Trophoblast cell (in vitro differentiated cells and primary cell): ENCODE results near the gene TRIM24.
"Not testable (repeated sequence)": the region's sequence is repeated elsewhere in the genome, so short reads cannot be mapped to it uniquely, and the experiment has no call there.

Experiments used
- DNase-seq, 2 donors: peaks; one replicate each; pipeline ENCODE4 v3.0.0-alpha.2; 2016
- H2AFZ ChIP-seq: 2 replicates; pipeline ENCODE4 v1.6.1; 2013; ENCODE audit warnings: low read length, moderate library complexity, mild to moderate bottlenecking; ENCODE audit not compliant: insufficient read depth, poor library complexity
- H2AK5ac ChIP-seq: 2 replicates; pipeline ENCODE4 v1.6.1; 2013; ENCODE audit warnings: mild to moderate bottlenecking, low read length
- H2BK120ac ChIP-seq: 2 replicates; pipeline ENCODE4 v1.6.1; 2013; ENCODE audit warnings: low read length, mild to moderate bottlenecking, moderate library complexity; ENCODE audit not compliant: insufficient read depth, poor library complexity
- H2BK12ac ChIP-seq: 2 replicates; pipeline ENCODE4 v1.6.1; 2013; ENCODE audit warnings: mild to moderate bottlenecking, low read length, moderate library complexity
- H2BK5ac ChIP-seq: 2 replicates; pipeline ENCODE4 v1.6.1; 2013; ENCODE audit warnings: low read length, low read depth, moderate library complexity, mild to moderate bottlenecking; ENCODE audit not compliant: poor library complexity
- H3K14ac ChIP-seq: 2 replicates; pipeline ENCODE4 v1.6.1; 2013; ENCODE audit warnings: mild to moderate bottlenecking, low read length
- H3K18ac ChIP-seq: 2 replicates; pipeline ENCODE4 v1.6.1; 2013; ENCODE audit warnings: mild to moderate bottlenecking, low read length
- H3K23ac ChIP-seq: 2 replicates; pipeline ENCODE4 v1.6.1; 2013; ENCODE audit warnings: low read length
- H3K27ac ChIP-seq: 2 replicates; pipeline ENCODE4 v1.5.1; 2013; ENCODE audit warnings: low read depth, mild to moderate bottlenecking, inconsistent platforms, low read length, moderate library complexity
- H3K27me3 ChIP-seq: 2 replicates; pipeline ENCODE4 v1.6.1; 2013; ENCODE audit warnings: inconsistent platforms, mild to moderate bottlenecking, low read length, moderate library complexity; ENCODE audit not compliant: insufficient read depth
- H3K36me3 ChIP-seq, 2 experiments: 1 replicate in 1 of 2; 2 replicates in 1 of 2; pipeline ENCODE4 v1.6.1; 2013; ENCODE audit warnings: low read length in 2 of 2, mild to moderate bottlenecking in 2 of 2, moderate library complexity in 1 of 2; ENCODE audit not compliant: insufficient read depth in 2 of 2, control insufficient read depth in 1 of 2
- H3K4ac ChIP-seq: 2 replicates; pipeline ENCODE4 v1.6.1; 2013; ENCODE audit warnings: low read depth, mild to moderate bottlenecking, low read length, moderate library complexity
- H3K4me1 ChIP-seq, 2 experiments: 1 replicate in 1 of 2; 2 replicates in 1 of 2; pipeline ENCODE4 v1.6.1; 2013; ENCODE audit warnings: low read length in 2 of 2, mild to moderate bottlenecking in 2 of 2, moderate library complexity in 1 of 2; ENCODE audit not compliant: insufficient read depth in 2 of 2, control insufficient read depth in 1 of 2
- H3K4me2 ChIP-seq: 2 replicates; pipeline ENCODE4 v1.6.1; 2013; ENCODE audit warnings: inconsistent platforms, mild to moderate bottlenecking, low read length, moderate library complexity
- H3K4me3 ChIP-seq: 2 replicates; pipeline ENCODE4 v1.5.1; 2013; ENCODE audit warnings: mild to moderate bottlenecking, low read depth, low read length, inconsistent platforms
- H3K79me1 ChIP-seq: one replicate; pipeline ENCODE4 v1.6.1; 2013; ENCODE audit warnings: low read length
- H3K79me2 ChIP-seq: 2 replicates; pipeline ENCODE4 v1.6.1; 2013; ENCODE audit warnings: low read length, mild to moderate bottlenecking; ENCODE audit not compliant: control insufficient read depth, insufficient read depth, poor library complexity
- H3K9ac ChIP-seq: 2 replicates; pipeline ENCODE4 v1.6.1; 2013; ENCODE audit warnings: mild to moderate bottlenecking, low read length
- H3K9me3 ChIP-seq: 2 replicates; pipeline ENCODE4 v1.6.1; 2013; ENCODE audit warnings: low read depth, mild to moderate bottlenecking, control low read depth, inconsistent platforms, low read length; ENCODE audit not compliant: insufficient read depth
- H4K12ac ChIP-seq: 2 replicates; pipeline ENCODE4 v1.6.1; 2013; ENCODE audit warnings: low read depth, mild to moderate bottlenecking, low read length, moderate library complexity
- H4K8ac ChIP-seq: 2 replicates; pipeline ENCODE4 v1.6.1; 2013; ENCODE audit warnings: low read depth, mild to moderate bottlenecking, low read length, moderate library complexity
- H4K91ac ChIP-seq: one replicate; pipeline ENCODE4 v1.6.1; 2013; ENCODE audit warnings: low read depth, mild to moderate bottlenecking, low read length, moderate library complexity
- WGBS: extraction: QIAGEN DNeasy Blood & Tissue Kit; methylation state at CpG from one replicate; pipeline ENCODE4 v1.1.7; 2013; ENCODE audit warnings: missing lambda C conversion rate; ENCODE audit not compliant: insufficient read length, insufficient coverage; ENCODE audit errors: extremely low coverage; 5-methylcytosine and 5-hydroxymethylcytosine counted together

Gene TRIM24

DNA sequence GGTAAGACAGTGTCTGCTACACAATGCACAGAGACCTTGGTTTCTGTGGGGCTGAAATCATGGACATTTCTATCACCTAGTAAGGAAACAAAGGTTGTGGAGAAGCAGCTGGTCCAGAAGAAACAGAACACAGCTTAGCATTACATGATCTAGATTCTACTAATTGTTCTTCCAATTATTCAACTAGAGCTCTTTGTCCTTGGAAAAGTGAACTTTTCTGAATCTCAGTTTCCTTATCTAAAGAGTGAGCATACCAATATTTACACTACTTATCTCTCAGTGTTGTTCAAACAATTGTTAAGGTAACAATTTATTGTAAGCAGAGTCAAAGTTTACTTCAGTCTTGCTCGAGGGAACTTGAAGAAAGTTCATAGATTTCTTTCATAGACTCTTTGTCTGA, 42.3 kb upstream of the TRIM24 start:
- Histone ChIP-seq H3K4me1 (no peaks in the 10 kb centered on the region), H3K79me2 (no peaks in the 10 kb centered on the region), H3K27me3 (no peaks in the 10 kb centered on the region), H3K14ac (no peak overlapping the region), H3K36me3 (peaks cover 0 to 3% of the 10 kb centered on the region in 2 experiments), H2AK5ac (no peak overlapping the region), H3K4ac (no peak overlapping the region), H2AFZ (no peak overlapping the region), H3K4me2 (no peak overlapping the region), H2BK5ac (no peak overlapping the region), H3K4me3 (no peak overlapping the region), H4K12ac (no peak overlapping the region), H3K79me1 (peaks cover 2% of the 10 kb centered on the region), H3K9ac (no peak overlapping the region), H2BK120ac (no peak overlapping the region), H2BK12ac (no peak overlapping the region), H3K9me3 (no peaks in the 10 kb centered on the region), H3K23ac (no peak overlapping the region), H4K8ac (no peak overlapping the region), H4K91ac (no peak overlapping the region), H3K18ac (no peak overlapping the region), H3K27ac (no peak overlapping the region)
- no CpG with 5 or more reads among the region's 1 CpG for WGBS
- DNase-seq: no peak

DNA sequence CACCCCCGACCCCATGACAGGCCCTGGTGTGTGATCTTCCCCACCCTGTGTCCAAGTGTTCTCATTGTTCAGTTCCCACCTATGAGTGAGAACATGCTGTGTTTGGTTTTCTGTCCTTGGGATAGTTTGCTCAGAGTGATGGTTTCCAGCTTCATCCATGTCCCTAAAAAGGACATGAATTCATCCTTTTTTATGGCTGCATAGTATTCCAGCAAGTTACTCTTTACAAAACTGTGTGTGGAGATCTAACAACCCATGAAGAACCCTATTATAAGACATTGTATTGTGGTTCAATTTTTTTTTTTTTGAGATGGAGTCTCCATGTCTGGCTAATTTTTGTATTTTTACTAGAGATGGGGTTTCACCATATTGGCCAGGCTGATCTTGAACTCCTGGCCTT, 41.7 kb upstream of the TRIM24 start:
- H3K27ac ChIP-seq, H2AK5ac ChIP-seq, H3K27me3 ChIP-seq, H2AFZ ChIP-seq, H3K18ac ChIP-seq, H3K36me3 ChIP-seq, H3K23ac ChIP-seq, H3K9me3 ChIP-seq, H3K9ac ChIP-seq, H3K4me3 ChIP-seq, H2BK120ac ChIP-seq, H4K12ac ChIP-seq, H4K91ac ChIP-seq, H3K14ac ChIP-seq, H2BK5ac ChIP-seq, H3K4me2 ChIP-seq, H4K8ac ChIP-seq, H3K4ac ChIP-seq, H2BK12ac ChIP-seq, H3K79me1 ChIP-seq, H3K79me2 ChIP-seq, DNase-seq, H3K4me1 ChIP-seq: not testable (repeated sequence)
- no CpG with 5 or more reads among the region's 1 CpG for WGBS

DNA sequence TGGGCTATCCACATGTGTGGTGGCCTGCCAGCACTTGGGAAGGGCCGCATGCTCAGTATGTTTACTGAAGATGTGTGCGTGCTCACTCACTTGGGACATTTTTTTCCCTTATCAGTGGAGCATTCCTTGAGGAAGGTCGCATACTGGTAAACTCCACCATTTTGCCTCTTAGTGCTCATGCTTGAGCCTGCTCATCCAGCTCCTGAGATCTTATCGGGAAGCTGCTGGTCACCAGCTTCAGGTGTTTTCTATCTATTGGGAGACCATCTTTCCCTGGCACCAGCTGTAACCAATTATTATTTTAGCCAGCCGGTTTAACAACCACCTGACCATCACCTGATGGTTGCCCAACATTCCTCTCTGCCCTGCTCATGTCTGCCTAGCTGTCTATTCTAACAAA, 35.0 kb upstream of the TRIM24 start:
- H2BK5ac ChIP-seq: no peak overlapping the region
- no peaks in the 10 kb centered on the region for H3K79me2 ChIP-seq
- no peak overlapping the region for H4K12ac ChIP-seq
- H3K23ac ChIP-seq: no peak overlapping the region
- H3K27ac ChIP-seq: peak overlapping the region; percentile 19
- no peak overlapping the region for H3K4me3 ChIP-seq
- no peak overlapping the region for H3K4ac ChIP-seq
- H3K18ac ChIP-seq: no peak overlapping the region
- no peak overlapping the region for H4K91ac ChIP-seq
- no peak overlapping the region for H3K4me2 ChIP-seq
- H2AK5ac ChIP-seq: no peak overlapping the region
- no peaks in the 10 kb centered on the region for H3K27me3 ChIP-seq
- H3K9ac ChIP-seq: no peak overlapping the region
- WGBS: no CpG with 5 or more reads among the region's 5 CpGs
- H2AFZ ChIP-seq: no peak overlapping the region
- H3K36me3 ChIP-seq: peaks cover 0 to 5% of the 10 kb centered on the region in 2 experiments
- no peak overlapping the region for H3K14ac ChIP-seq
- no peaks in the 10 kb centered on the region for H3K4me1 ChIP-seq
- no peaks in the 10 kb centered on the region for H3K79me1 ChIP-seq
- DNase-seq: peak; percentile 63 to 85
- no peak overlapping the region for H2BK12ac ChIP-seq
- H2BK120ac ChIP-seq: no peak overlapping the region
- H4K8ac ChIP-seq: no peak overlapping the region
- H3K9me3 ChIP-seq: peaks cover 14% of the 10 kb centered on the region

DNA sequence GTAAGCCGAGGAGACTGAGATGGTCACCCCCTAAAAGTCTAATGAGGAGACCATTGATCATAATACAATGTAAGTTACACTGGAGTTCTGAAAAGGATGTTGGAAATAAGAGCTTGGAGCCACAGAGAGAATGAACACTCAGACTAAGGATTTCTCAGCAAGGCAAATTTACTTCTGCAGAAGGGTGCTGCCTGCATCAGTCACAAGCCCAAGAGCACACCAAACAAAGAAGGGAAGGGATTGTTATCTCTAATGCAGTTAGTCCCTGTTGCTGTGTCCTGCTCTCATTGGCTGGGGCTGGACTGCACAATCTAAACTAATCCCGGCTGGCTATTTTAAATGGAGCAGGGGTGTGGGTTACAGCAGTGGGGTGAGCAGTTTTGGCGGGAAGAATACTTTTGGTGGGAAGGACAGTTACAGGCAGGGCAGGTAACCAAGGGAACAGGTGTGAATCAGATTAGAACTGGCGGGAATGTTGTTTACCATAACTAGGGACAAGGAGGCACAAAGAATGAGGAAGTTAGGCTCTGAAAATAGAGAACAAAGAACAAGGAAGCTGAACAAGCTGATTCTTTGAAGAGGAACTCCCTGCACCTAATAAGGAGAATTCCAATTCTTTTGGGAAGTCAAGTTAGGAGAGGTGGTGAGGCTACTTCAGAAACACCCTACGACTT, 30.3 kb upstream of the TRIM24 start:
- no peaks in the 10 kb centered on the region for H3K79me1 ChIP-seq
- no peak overlapping the region for H3K23ac ChIP-seq
- no peak overlapping the region for H2AFZ ChIP-seq
- no peaks in the 10 kb centered on the region for H3K4me1 ChIP-seq
- H3K36me3 ChIP-seq: peaks cover 0 to 3% of the 10 kb centered on the region in 2 experiments
- no peak overlapping the region for H2BK12ac ChIP-seq
- no peak overlapping the region for H4K91ac ChIP-seq
- H3K9ac ChIP-seq: no peak overlapping the region
- no peak overlapping the region for H2AK5ac ChIP-seq
- H3K4ac ChIP-seq: no peak overlapping the region
- no peak overlapping the region for H3K14ac ChIP-seq
- no peak overlapping the region for H2BK120ac ChIP-seq
- H3K4me3 ChIP-seq: no peak overlapping the region
- no peak overlapping the region for H3K27ac ChIP-seq
- H2BK5ac ChIP-seq: no peak overlapping the region
- H3K9me3 ChIP-seq: peaks cover 19% of the 10 kb centered on the region
- H3K4me2 ChIP-seq: no peak overlapping the region
- H3K79me2 ChIP-seq: no peaks in the 10 kb centered on the region
- H4K12ac ChIP-seq: no peak overlapping the region
- WGBS: no CpG with 5 or more reads among the region's 5 CpGs
- DNase-seq: peak in 1 of 2 donors; percentile 33
- H3K27me3 ChIP-seq: no peaks in the 10 kb centered on the region
- H3K18ac ChIP-seq: no peak overlapping the region
- no peak overlapping the region for H4K8ac ChIP-seq
